Common myeloid progenitor, CD34-positive (primary cell): ENCODE measurements around the gene RPGR.

ENCODE experiments used
- CTCF ChIA-PET: fragments of 350-600 bp; sonication (Branson Sonifier 250); formaldehyde crosslinking; loops from one replicate; lab custom pipeline; 2021; ENCODE audit warnings: antibody characterized with exemption; lab: Charles Lee
- POLR2A ChIA-PET: fragments of 350-600 bp; sonication (Branson Sonifier 250); formaldehyde crosslinking; loops from one replicate; lab custom pipeline; 2021; ENCODE audit warnings: antibody characterized with exemption; lab: Charles Lee
- DNase-seq, 3 donors: peaks; one replicate each; pipeline versions ENCODE4 v3.0.0 to v3.0.0-alpha.2; 2013
- H3K27ac ChIP-seq, 2 experiments: 1 replicate in 1 of 2; 2 replicates in 1 of 2; pipeline ENCODE4 v1.7.0; 2013; ENCODE audit warnings: inconsistent platforms in 2 of 2, low read length in 2 of 2, mild to moderate bottlenecking in 2 of 2, low read depth in 1 of 2, moderate library complexity in 1 of 2; ENCODE audit not compliant: severe bottlenecking in 2 of 2, insufficient read depth in 1 of 2, poor library complexity in 1 of 2
- H3K27me3 ChIP-seq, 5 experiments: replicated peaks in 2 of 5; 1 replicate in 3 of 5; 2 replicates in 2 of 5; pipeline versions ENCODE4 v1.6.1 to v1.7.0; 2013; ENCODE audit warnings: low read length in 4 of 5, mild to moderate bottlenecking in 2 of 5, moderate library complexity in 2 of 5, inconsistent platforms in 1 of 5; ENCODE audit not compliant: insufficient read depth in 5 of 5, control insufficient read depth in 4 of 5
- H3K36me3 ChIP-seq, 4 experiments: 1 replicate in 2 of 4; 2 replicates in 2 of 4; pipeline versions ENCODE4 v1.6.1 to v1.7.0; 2013; ENCODE audit warnings: low read length in 3 of 4, control low read depth in 1 of 4, mild to moderate bottlenecking in 1 of 4; ENCODE audit not compliant: control insufficient read depth in 4 of 4, insufficient read depth in 4 of 4
- H3K4me1 ChIP-seq, 4 experiments: 1 replicate in 3 of 4; 2 replicates in 1 of 4; pipeline versions ENCODE4 v1.6.1 to v1.7.1; 2013; ENCODE audit warnings: low read length in 3 of 4, mild to moderate bottlenecking in 3 of 4, control low read depth in 1 of 4, inconsistent platforms in 1 of 4, moderate library complexity in 1 of 4; ENCODE audit not compliant: control insufficient read depth in 4 of 4, insufficient read depth in 4 of 4; ENCODE audit errors: control extremely low read depth in 1 of 4
- H3K4me3 ChIP-seq, 7 experiments: 1 replicate in 4 of 7; 2 replicates in 3 of 7; pipeline versions ENCODE4 v1.5.1 to v1.7.0; 2013; ENCODE audit warnings: mild to moderate bottlenecking in 7 of 7, low read length in 6 of 7, moderate library complexity in 6 of 7, inconsistent platforms in 2 of 7, low read depth in 2 of 7, control low read depth in 1 of 7; ENCODE audit not compliant: insufficient read depth in 4 of 7, control insufficient read depth in 1 of 7; ENCODE audit errors: extremely low read depth in 1 of 7
- H3K9me3 ChIP-seq, 5 experiments: 1 replicate in 4 of 5; 2 replicates in 1 of 5; pipeline versions ENCODE4 v1.6.1 to v1.7.1; 2013; ENCODE audit warnings: low read length in 4 of 5, mild to moderate bottlenecking in 2 of 5, inconsistent platforms in 1 of 5, low read depth in 1 of 5, moderate library complexity in 1 of 5; ENCODE audit not compliant: control insufficient read depth in 4 of 5, insufficient read depth in 2 of 5; ENCODE audit errors: control extremely low read depth in 1 of 5
- WGBS: methylation state at CpG from one replicate; pipeline ENCODE4 v1.1.5; 2013; ENCODE audit not compliant: insufficient coverage; 5-methylcytosine and 5-hydroxymethylcytosine counted together

The RPGR gene

DNA sequence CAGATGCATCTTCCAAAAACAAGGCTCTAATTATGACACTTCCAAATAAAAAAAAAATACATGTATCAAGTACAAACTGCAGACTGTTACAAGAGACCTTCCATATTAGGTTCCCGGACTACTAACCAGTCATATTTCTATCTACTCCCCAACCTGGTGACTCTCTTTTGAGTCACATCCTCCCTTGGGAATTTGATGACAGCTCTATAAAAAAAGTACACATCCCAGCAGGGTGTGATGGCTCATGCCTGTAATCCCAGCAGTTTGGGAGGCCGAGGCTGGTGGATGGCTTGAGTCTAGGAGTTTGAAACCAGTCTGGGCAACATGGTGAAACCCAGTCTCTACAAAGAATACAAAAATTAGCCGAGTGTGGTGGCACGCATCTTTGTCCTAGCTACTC lies 14.9 kb downstream of the RPGR start:
- 93% methylated on average over 4 of the region's 4 CpGs for WGBS
- Histone ChIP-seq H3K4me1 (no peaks in the 10 kb centered on the region), H3K4me3 (no peak overlapping the region), H3K27me3 (peaks cover 0 to 2% (median 0%) of the 10 kb centered on the region in 5 experiments), H3K9me3 (no peaks in the 10 kb centered on the region), H3K27ac (no peak overlapping the region), H3K36me3 (peaks cover 0 to 5% (median 0%) of the 10 kb centered on the region in 4 experiments)
- ChIA-PET POLR2A (no interaction called here), CTCF (interaction anchor here (0.6 kb wide), 1 partner anchor 145 kb away, joined by 3 read pairs; no protein-coding TSS in a partner anchor)
- no peak for DNase-seq

- no peaks in the 10 kb centered on the region for H3K4me1 ChIP-seq
- POLR2A ChIA-PET, result no interaction called here
- WGBS, result no CpG with 5 or more reads among the region's 2 CpGs
- no peaks in the 10 kb centered on the region for H3K9me3 ChIP-seq
- CTCF ChIA-PET, result no interaction called here
- peaks cover 0 to 2% (median 0%) of the 10 kb centered on the region in 5 experiments for H3K27me3 ChIP-seq
- H3K4me3 ChIP-seq, result no peak overlapping the region
- DNase-seq, result no peak
- H3K27ac ChIP-seq, result no peak overlapping the region
- peaks cover 0 to 5% (median 0%) of the 10 kb centered on the region in 4 experiments for H3K36me3 ChIP-seq
Observed at GRCh38 chrX:38311743-38312142, 15.6 kb downstream of the RPGR start.

GRCh38 chrX:38305971-38306370 lies 21.3 kb downstream of the RPGR start:
- Histone ChIP-seq H3K36me3 (peaks cover 0 to 2% (median 0%) of the 10 kb centered on the region in 4 experiments), H3K27me3 (no peaks in the 10 kb centered on the region), H3K4me1 (no peaks in the 10 kb centered on the region), H3K4me3 (no peak overlapping the region), H3K9me3 (no peaks in the 10 kb centered on the region), H3K27ac (no peak overlapping the region)
- ChIA-PET POLR2A (no interaction called here), CTCF (interaction anchor here (2.5 kb wide), 1 partner anchor 21 kb away, joined by 11 read pairs; the partner anchor contains the start of gene RPGR)
- WGBS, result 100% methylated on average over 1 of the region's 3 CpGs
- peak in 1 of 3 donors; percentile 3 for DNase-seq

GRCh38 chrX:38304010-38304409 lies 23.3 kb downstream of the RPGR start:
- ChIA-PET POLR2A (no interaction called here), CTCF (interaction anchor here (1.2 to 2.4 kb wide), 3 partner anchors 17 to 23 kb away, joined by 3 to 6 read pairs (median 5); partner anchors contain the start of gene RPGR)
- Histone ChIP-seq H3K36me3 (peaks cover 0 to 2% (median 0%) of the 10 kb centered on the region in 4 experiments), H3K9me3 (no peaks in the 10 kb centered on the region), H3K4me3 (no peak overlapping the region), H3K27ac (no peak overlapping the region), H3K27me3 (no peaks in the 10 kb centered on the region), H3K4me1 (no peaks in the 10 kb centered on the region)
- no CpG with 5 or more reads among the region's 4 CpGs for WGBS
- peak in 2 of 3 donors; percentile 19 to 29 for DNase-seq

DNA sequence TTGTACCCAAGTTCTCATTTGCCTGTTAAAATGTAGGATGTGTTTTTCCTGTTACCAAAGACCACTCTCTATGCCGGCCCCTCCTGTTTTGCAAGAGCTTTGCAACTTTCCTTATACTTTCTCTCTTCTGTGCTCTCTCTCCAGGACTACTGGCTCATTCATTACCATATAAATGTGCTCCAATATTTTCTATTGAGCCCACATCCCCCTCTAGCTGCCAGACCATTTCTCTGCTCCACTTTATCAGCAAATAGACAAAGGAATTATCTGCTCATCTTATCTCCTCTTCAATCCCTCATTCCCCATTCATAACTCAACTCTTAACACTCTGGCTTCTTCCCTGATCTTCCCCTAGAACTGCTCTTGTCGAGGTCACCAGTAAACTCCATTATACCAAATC lies 33.6 kb downstream of the RPGR start:
- Histone ChIP-seq H3K36me3 (peaks cover 0 to 4% (median 2%) of the 10 kb centered on the region in 4 experiments), H3K4me3 (no peak overlapping the region), H3K4me1 (no peaks in the 10 kb centered on the region), H3K27ac (no peak overlapping the region), H3K9me3 (no peaks in the 10 kb centered on the region), H3K27me3 (no peaks in the 10 kb centered on the region)
- 15% methylated on average over 2 of the region's 2 CpGs for WGBS
- DNase-seq, result no peak
- CTCF ChIA-PET, result interaction anchor here (2.5 kb wide), 1 partner anchor 33 kb away, joined by 10 read pairs; the partner anchor contains the start of gene RPGR
- POLR2A ChIA-PET, result no interaction called here

DNA sequence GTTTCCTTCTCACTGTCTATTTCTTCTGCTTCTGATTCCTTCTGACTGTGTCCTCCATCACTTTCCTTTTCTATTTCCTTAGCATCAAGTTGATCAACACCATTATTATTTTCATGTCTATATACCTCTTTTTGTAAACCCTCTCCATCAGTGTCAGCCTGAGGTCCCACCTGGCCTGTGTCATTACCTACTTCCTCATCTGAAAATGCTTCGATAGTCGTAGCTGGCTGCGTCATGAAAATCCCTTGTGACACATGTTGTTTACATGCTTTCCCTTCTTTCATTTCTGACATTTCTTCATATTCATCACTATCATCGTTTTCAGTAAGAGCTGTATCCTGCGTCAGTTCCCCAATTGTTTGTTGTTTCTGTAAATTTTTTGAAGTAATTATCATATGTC lies 39.6 kb downstream of the RPGR start:
- Histone ChIP-seq H3K9me3 (no peaks in the 10 kb centered on the region), H3K36me3 (peaks cover 0 to 4% (median 1%) of the 10 kb centered on the region in 4 experiments), H3K4me1 (no peaks in the 10 kb centered on the region), H3K4me3 (no peak overlapping the region), H3K27me3 (no peaks in the 10 kb centered on the region), H3K27ac (no peak overlapping the region)
- ChIA-PET POLR2A (no interaction called here), CTCF (no interaction called here)
- 90% methylated on average over 3 of the region's 5 CpGs for WGBS
- DNase-seq, result no peak

GRCh38 chrX:38285649-38286048 lies 41.7 kb downstream of the RPGR start:
- Histone ChIP-seq H3K36me3 (no peaks in the 10 kb centered on the region), H3K27me3 (peaks cover 0 to 2% (median 0%) of the 10 kb centered on the region in 5 experiments)
- CTCF ChIA-PET, result no interaction called here

More at GRCh38 chrX:38285649-38286048, 41.7 kb downstream of the RPGR start:
- Histone ChIP-seq H3K4me3 (no peak overlapping the region), H3K27ac (no peak overlapping the region), H3K9me3 (no peaks in the 10 kb centered on the region), H3K4me1 (no peaks in the 10 kb centered on the region)
- POLR2A ChIA-PET, result no interaction called here
- DNase-seq, result no peak
- WGBS, result 88% methylated on average over 1 of the region's 1 CpG
